Right forelimb (tissue), 1 donor: ENCODE data around the gene FFAR3.

Experiments used
- DNase-seq: peaks from one replicate; pipeline ENCODE4 v3.0.0-alpha.2; 2018

FFAR3 gene

DNA sequence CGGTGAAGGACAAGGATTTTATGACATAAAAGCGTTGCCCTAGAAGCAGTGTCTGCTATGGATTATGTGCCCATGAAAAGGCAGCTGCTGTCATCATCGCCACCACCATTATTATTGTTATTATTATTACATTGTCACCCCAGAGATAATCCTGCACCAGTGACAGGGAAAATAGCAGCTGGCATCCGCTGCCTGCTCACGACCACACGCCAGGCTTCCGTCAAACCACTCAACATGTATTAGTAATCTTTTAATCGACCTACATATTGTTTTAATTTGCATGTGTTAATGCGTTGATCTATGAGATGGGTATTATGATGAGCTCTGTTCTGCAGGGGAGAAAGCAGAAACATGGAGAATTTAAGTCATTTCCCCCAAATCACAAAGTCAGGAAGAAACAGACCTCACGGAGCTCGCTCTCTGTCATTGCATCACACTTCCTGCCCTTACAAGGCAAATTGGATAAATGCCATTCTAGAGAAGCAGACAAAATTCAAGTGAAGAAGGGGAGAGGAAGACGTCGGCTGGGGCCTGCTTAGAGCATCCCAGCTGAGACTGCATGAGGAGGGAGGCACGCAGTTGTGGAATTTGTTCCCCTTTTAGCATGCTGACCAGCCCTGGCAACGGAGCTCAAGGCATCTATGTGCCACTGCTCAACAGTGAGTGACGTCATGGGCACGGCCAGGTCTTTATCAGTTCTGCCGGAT, at the start of gene FFAR3:
FFAR3 (plus strand) TSS at position 594 of the 707 bp plus-strand sequence. CDS start 431 bp downstream, outside the sequence.
- no peak for DNase-seq

- DNase-seq: no peak
Measured at GRCh38 chr19:35308910-35309309, 49.4 kb upstream of the FFAR3 start.

DNA sequence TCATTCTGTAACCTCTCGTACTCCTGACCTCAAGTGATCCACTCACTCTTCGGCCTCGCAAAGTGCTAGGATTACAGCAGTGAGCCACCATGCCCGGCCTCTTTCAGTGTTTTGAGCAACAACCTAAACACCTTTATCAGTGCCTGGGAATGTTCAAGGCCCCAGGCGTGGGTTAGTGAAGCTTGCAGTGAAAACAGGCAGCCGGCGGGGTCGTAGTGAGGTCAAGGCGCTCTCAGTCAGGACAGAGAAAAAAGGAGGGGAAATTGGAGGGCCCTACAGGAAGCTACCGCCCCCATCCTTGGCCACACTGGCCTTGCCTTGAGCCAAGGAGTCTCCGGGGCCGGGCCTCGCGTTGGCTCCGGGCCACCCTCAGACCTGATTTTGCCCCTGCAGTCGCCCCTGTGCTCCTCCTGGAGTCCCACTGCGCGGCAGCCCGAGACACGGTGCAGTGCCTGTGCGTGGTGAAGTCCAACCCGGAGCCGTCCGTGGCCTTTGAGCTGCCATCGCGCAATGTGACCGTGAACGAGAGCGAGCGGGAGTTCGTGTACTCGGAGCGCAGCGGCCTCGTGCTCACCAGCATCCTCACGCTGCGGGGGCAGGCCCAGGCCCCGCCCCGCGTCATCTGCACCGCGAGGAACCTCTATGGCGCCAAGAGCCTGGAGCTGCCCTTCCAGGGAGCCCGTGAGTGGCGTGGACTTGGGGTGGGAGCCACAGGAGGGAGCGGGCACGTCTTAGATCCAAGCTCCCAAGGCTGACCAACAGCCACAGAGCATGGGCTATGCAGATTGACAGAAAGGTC, 48.6 kb upstream of the FFAR3 start:
- peak; percentile 66 for DNase-seq

DNA sequence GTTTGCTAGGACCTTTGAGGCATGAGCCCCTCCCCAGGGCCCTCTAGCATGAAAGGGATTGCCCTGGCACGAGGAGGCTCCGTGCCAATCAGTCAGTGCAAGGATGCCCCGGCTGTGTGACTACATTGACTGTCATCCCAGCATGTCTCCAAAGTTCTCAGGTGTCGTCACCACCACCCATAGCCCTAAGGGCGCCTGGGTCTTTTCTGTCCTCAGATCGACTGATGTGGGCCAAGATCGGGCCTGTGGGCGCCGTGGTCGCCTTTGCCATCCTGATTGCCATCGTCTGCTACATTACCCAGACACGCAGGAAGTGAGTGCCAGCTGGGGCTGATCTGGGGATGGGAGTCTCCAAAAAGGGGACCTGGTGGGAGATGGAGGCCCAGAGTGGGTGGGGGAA, 47.9 kb upstream of the FFAR3 start:
- DNase-seq: no peak

DNA sequence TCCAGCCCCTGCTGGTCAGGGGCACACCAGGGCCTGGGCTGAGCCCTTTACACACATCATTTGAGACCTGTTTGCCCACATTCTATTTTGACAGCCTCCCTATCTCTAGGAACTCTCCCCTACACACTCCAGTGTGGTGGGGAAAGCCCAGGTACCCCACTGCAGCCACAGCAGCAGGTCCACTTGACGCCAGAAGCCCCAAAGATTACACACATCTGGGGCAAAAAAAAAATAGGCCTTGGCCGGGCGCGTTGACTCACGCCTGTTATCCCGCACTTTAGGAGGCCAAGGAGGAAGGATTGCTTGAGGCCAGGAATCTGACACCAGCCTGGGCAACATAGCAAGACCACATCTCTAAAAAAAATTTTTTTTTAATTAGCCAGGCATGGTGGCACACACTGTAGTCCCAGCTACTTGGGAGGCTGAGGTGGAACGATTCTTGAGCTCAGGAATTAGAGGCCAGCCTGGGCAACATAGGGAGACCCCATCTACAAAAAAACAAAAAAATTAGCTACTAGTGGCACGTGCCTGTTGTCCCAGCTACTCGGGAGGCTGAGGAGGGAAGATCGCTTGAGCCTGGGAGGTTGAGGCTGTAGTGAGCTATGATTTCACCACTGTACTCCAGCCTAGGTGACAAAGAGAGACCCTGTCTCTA, 47.3 kb upstream of the FFAR3 start:
- DNase-seq: no peak

GRCh38 chr19:35311901-35312665, 46.2 kb upstream of the FFAR3 start:
- no peak for DNase-seq

DNA sequence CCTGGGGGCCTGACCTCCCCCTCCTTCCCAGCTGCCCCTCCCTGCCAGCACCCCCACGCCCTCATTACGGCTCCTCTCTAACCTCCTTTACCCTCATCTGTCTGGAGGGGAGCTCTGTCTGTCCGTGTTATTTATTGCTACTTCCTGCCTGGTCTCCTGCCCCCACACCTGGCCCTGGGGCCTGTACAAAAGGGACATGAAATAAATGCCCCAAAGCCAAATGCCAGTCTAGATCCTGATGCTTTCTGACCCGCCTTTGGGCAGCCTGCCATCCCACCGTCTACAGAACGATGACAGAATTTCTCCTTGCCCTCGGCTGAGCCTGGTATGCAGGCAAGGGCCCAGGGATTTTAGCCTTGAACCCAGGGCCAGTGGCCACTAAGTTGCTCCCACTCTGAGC, 44.7 kb upstream of the FFAR3 start:
- DNase-seq: no peak

DNA sequence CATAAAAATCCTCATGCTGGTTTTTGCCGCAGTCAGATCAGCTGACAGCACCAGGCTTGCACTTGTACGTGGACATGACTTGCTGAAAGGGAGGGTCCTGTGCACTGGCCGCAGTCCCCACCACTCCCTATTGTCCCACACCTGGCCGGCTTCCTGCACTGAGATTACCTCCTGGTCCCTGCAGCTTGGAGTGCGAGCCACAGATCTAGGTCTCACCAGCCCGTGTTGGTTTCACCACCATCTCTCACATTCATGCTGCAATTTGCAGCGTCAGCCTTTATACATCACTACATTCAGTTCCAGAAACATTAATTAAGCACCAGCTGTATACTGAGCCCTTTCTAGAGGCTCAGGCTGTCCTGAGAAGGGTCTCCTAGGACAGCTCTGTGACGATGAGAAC, 44.2 kb upstream of the FFAR3 start:
- no peak for DNase-seq

- DNase-seq: no peak
Measured at GRCh38 chr19:35314858-35315470, 43.3 kb upstream of the FFAR3 start.

- no peak for DNase-seq
Measured at GRCh38 chr19:35315883-35316282, 42.4 kb upstream of the FFAR3 start.

GRCh38 chr19:35316560-35316959, 41.7 kb upstream of the FFAR3 start:
- no peak for DNase-seq

DNA sequence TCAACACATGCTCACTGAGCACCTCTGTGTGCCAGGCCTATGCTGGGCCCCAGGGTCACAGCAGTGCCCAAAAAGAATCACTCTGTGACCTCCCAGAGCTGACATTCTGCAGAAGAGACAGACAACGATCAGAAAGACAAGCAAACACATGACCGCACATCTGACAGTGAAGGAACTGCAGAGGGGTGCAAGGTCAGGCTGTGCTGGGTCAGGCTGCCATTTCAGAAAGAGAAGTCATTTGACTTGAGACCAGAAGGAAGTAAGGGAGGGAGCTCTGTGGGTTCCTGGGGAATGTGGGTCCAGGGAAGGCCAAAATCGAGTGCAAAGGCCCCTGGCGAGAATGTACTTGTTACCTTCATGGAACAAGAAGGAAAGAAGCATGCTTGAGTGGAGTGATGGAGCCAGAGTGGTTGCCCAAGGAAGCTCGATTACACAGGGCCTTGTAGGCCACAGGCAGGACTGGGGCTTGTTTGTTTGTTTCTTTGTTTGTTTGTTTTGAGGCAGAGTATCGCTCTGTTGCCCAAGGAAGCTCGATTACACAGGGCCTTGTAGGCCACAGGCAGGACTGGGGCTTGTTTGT, 40.7 kb upstream of the FFAR3 start:
- DNase-seq: no peak

- no peak for DNase-seq
Measured at GRCh38 chr19:35318679-35319448, 39.4 kb upstream of the FFAR3 start.

- DNase-seq: no peak
Measured at GRCh38 chr19:35320065-35320713, 38.1 kb upstream of the FFAR3 start.

- DNase-seq: no peak
Measured at GRCh38 chr19:35321291-35321690, 37.0 kb upstream of the FFAR3 start.

DNA sequence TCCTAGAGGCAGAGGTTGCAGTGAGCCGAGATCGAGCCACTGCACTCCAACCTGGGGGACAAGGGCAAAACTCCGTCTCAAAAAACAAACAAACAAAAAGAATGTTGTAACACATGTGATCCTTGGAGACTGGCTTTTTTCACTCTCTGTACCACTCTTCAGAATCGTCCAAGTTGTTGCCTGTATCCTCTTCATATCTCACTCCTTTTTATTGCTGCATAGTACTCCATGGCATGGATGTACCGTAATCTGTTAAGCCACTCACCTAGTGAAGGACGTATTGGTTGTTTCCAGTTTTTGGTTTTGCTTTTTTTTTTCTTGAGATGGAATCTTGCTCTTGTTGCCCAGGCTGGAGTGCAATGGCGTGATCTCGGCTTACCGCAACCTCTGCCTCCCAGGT, 36.2 kb upstream of the FFAR3 start:
- no peak for DNase-seq

- DNase-seq: no peak
Measured at GRCh38 chr19:35327642-35328041, 30.6 kb upstream of the FFAR3 start.

DNA sequence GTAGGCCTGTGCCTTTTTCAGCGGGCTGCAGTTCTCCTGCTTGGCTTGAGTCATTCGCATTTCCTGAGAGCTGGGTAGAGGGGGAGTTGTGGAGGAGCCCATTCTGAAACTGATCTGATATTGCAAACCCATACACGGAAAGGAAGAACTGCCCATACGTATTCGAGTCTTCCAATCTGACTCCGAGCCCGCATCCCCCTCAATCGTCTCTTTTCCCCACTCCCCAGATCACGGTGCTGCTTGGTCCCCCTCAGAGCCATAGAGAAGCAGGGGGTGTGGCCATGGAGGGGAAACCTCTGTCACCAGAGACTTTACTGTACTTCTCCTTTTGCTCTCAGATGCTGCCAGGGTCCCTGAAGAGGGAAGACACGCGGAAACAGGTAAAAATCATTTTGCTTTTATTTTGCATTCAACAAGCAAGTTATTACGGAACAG, 29.4 kb upstream of the FFAR3 start, which contains the start of gene CD22:
CD22 (plus strand) TSS at position 337 of the 435 bp plus-strand sequence. CDS start 2,854 bp downstream, outside the sequence.
- DNase-seq: no peak

DNA sequence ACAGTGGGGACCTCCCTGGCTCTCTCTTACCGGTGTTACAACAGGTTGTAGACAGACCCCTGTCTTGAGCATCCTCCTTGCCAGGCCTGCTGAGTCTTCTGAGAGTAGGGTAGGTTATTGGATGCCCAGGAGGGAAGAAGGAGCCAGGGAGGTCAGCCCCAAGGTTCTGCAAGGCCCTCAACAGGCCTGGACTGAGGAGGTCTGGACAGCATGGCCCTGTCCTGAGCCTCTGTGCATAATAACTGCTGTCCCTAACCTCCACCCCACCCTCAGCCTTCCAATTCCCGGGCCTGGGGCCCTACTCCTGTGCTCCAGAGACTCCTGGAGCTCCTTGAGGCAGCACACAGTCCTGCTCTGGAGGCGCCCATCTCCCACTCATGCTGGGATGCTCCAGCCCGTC, 28.9 kb upstream of the FFAR3 start:
- no peak for DNase-seq

- DNase-seq: no peak
Measured at GRCh38 chr19:35330475-35330874, 27.8 kb upstream of the FFAR3 start.
